Measurements from ENCODE around the gene SOCS1. TPM values are rescaled to one million over a fixed set of nuclear protein-coding genes. Genes with fewer than 3 reads are reported as not detected.
"Not testable (repeated sequence)": the region's sequence is repeated elsewhere in the genome, so short reads cannot be mapped to it uniquely, and the experiment has no call there.

The SOCS1 gene, protein sequence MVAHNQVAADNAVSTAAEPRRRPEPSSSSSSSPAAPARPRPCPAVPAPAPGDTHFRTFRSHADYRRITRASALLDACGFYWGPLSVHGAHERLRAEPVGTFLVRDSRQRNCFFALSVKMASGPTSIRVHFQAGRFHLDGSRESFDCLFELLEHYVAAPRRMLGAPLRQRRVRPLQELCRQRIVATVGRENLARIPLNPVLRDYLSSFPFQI
- total RNA-seq (2014; rRNA removed; shearing (Covaris generic)): 16.3 and 16.4 TPM in 2 replicates

- Histone ChIP-seq H3K27me3 (ENCODE audit: control insufficient read depth, insufficient read depth, low read length) (no peaks in the 10 kb centered on the region), H3K36me3 (replicated peaks; ENCODE audit: control insufficient read depth, insufficient read depth, low read length) (peaks cover 15% of the 10 kb centered on the region), H3K4me3 (ENCODE audit: insufficient read depth, low read depth, low read length) (peak within 1 kb of the TSS; percentile 87)
- peak; percentile 98 for DNase-seq
Observed at GRCh38 chr16:11255737-11256660, at the start of gene SOCS1. Gene SOCS1 (minus strand): TSS chr16:11256204. CDS start chr16:11255478, 726 bp downstream.

GRCh38 chr16:11303405-11304138, 47.6 kb upstream of the SOCS1 start:
- no peaks in the 10 kb centered on the region for H3K36me3 ChIP-seq (replicated peaks; ENCODE audit: control insufficient read depth, insufficient read depth, low read length)
- no peak for DNase-seq
- no peak overlapping the region for H3K4me3 ChIP-seq (ENCODE audit: insufficient read depth, low read depth, low read length)
- no peaks in the 10 kb centered on the region for H3K27me3 ChIP-seq (ENCODE audit: control insufficient read depth, insufficient read depth, low read length)

DNA sequence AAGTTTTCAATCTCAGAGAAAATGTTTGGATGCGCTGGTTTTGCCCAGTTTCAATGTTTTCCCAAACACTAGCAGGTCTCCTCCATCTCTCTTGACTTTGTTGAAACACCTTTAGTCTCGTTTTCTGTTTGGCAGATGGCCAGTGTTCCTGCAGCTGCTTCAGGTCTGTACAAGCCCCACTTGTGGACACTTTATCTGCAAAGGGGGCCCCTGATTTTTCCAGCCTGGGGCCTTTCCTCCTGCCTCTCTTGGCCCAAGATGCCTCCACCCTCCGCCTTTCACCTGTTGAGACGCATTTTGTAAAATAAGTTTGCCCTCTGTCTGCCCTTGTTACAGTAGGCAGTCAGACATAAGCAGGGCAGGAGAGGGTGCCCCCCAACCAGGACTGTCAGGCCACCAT, 47.0 kb upstream of the SOCS1 start:
- H3K4me3 ChIP-seq (ENCODE audit: insufficient read depth, low read depth, low read length): no peak overlapping the region

DNA sequence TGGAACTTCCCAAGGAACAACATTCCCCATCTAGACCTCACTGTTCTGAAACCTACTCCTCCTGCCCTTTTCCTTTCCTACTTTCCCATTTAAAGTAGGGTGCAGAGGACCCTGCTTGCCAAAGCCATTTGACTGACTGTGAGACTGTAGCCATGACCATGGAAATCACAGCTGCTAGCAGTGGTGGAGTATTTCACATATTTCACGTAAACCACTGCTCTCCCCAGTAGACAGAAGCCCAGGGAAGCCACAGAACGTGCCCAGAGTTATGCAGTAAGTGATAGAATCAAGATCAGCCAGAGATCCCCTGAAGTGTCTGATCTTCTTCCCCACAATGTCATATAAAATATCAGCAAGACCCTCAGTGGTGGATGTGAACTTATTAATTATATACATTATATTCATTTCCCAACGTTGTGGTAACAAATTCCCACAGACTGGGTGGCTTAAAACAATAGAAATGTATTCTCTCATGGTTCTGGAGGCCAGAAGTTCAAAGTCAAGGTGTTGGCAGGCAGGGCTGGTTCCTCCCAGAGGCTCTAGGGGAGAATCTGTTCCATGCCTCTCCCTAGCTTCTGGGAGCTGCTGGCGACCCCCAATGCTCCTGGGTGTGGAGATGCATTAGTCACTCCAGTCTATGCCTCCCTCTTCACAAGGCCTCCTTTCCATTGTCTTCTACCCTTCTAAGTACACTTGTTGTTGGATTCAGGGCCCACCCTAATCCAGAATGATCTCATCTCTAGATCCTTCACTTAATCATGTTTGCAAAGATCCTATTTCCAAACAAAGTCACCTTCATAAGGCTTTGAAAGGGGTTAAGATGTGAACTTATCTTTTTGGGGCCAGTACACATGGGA, 45.9 kb upstream of the SOCS1 start:
- Histone ChIP-seq H3K36me3 (replicated peaks; ENCODE audit: control insufficient read depth, insufficient read depth, low read length) (no peaks in the 10 kb centered on the region), H3K27me3 (ENCODE audit: control insufficient read depth, insufficient read depth, low read length) (no peaks in the 10 kb centered on the region), H3K4me3 (ENCODE audit: insufficient read depth, low read depth, low read length) (no peak overlapping the region)
- DNase-seq: no peak

More for the DNA sequence above, 47.0 kb upstream of the SOCS1 start:
- Histone ChIP-seq H3K27me3 (ENCODE audit: control insufficient read depth, insufficient read depth, low read length) (no peaks in the 10 kb centered on the region), H3K36me3 (replicated peaks; ENCODE audit: control insufficient read depth, insufficient read depth, low read length) (no peaks in the 10 kb centered on the region)
- DNase-seq: no peak

DNA sequence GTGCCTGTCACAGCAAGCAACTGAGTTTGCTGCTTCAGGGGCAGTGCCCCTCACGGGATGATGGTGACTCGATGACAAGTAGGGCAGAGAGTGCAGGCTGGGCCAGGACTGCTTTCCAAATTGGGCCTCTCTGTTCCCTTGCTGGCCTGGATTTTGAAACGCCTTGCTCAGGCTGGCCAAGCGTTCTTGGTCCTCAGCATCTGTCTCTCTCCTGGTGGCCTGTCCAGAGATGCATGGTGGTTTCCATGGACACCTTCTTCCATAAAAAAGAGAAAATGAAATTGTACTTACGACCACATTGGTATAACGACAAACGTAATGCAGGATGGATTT, 44.5 kb upstream of the SOCS1 start:
- no peaks in the 10 kb centered on the region for H3K36me3 ChIP-seq (replicated peaks; ENCODE audit: control insufficient read depth, insufficient read depth, low read length)
- H3K4me3 ChIP-seq (ENCODE audit: insufficient read depth, low read depth, low read length): no peak overlapping the region
- H3K27me3 ChIP-seq (ENCODE audit: control insufficient read depth, insufficient read depth, low read length): no peaks in the 10 kb centered on the region
- DNase-seq: no peak

DNA sequence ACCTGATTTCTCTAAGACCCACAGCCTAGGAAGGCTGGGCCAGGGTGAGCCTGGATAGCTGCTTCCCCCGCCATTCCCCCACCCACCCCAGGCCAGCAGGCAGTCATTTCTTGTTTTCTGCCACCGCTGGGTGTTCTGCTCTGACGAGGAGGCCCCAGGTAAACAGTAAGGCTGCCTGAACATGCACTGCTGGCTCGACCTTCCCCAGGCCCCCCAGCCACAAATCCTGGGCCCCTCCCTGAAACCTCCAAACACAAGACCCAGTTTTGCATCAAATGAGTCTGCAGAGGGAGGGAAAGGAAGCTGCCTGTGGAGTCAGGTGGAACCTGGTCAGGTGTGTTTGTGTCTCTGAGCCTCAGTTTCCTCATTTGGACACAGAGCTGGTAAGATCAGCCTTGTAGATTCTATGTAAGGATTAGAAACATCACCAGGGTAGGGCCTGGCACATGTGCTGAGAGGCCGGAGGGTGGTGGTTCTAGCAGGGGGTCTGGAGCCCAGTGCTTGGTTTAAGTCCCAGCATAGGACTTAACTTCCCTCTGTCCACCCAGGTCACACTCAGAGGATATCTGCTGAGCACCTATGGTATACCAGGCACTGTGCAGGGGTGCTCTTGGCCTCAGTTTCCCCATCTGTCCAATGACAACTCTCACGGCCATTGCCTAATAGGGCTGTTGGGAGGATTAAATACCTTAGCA, 44.0 kb upstream of the SOCS1 start:
- DNase-seq: no peak
- Histone ChIP-seq H3K36me3 (replicated peaks; ENCODE audit: control insufficient read depth, insufficient read depth, low read length) (no peaks in the 10 kb centered on the region), H3K4me3 (ENCODE audit: insufficient read depth, low read depth, low read length) (no peak overlapping the region), H3K27me3 (ENCODE audit: control insufficient read depth, insufficient read depth, low read length) (no peaks in the 10 kb centered on the region)

GRCh38 chr16:11298950-11299547, 43.0 kb upstream of the SOCS1 start:
- not testable (repeated sequence) for H3K36me3 ChIP-seq (replicated peaks; ENCODE audit: control insufficient read depth, insufficient read depth, low read length); H3K27me3 ChIP-seq (ENCODE audit: control insufficient read depth, insufficient read depth, low read length); DNase-seq; H3K4me3 ChIP-seq (ENCODE audit: insufficient read depth, low read depth, low read length)

GRCh38 chr16:11298143-11298900, 42.3 kb upstream of the SOCS1 start:
- DNase-seq: no peak
- Histone ChIP-seq H3K4me3 (ENCODE audit: insufficient read depth, low read depth, low read length) (no peak overlapping the region), H3K36me3 (replicated peaks; ENCODE audit: control insufficient read depth, insufficient read depth, low read length) (no peaks in the 10 kb centered on the region), H3K27me3 (ENCODE audit: control insufficient read depth, insufficient read depth, low read length) (no peaks in the 10 kb centered on the region)

DNA sequence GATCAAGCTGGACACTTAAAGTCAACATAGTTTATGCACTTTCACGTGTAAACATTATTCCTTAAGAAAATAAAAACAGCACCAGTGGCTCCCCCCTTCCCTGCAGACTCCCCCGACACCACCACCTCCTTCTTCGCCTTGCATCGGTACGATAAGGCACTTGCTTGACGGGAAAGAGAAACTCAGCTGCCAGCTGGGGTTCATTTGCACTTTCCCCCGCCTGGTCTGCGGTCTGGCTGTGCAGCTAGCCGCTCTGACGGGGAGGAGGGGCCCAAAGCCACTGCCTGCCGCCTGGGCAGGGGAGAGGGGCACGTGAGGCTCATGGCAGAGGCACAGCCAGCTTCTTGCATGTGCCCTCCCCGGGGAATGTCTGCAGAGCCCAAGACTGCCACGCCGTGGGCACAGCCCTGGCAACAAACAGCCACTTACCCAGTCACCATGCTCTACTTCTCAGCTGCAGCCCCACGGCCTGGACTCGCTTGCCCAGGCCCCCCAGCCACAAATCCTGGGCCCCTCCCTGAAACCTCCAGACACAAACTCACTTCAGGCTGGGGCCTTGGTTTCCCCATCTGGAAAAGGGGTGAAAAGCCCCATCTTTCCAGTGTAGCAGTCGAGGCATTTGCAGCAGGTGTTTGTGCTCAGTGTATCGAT, 41.6 kb upstream of the SOCS1 start:
- H3K36me3 ChIP-seq (replicated peaks; ENCODE audit: control insufficient read depth, insufficient read depth, low read length): no peaks in the 10 kb centered on the region
- peak; percentile 85 for DNase-seq
- no peak overlapping the region for H3K4me3 ChIP-seq (ENCODE audit: insufficient read depth, low read depth, low read length)
- no peaks in the 10 kb centered on the region for H3K27me3 ChIP-seq (ENCODE audit: control insufficient read depth, insufficient read depth, low read length)

DNA sequence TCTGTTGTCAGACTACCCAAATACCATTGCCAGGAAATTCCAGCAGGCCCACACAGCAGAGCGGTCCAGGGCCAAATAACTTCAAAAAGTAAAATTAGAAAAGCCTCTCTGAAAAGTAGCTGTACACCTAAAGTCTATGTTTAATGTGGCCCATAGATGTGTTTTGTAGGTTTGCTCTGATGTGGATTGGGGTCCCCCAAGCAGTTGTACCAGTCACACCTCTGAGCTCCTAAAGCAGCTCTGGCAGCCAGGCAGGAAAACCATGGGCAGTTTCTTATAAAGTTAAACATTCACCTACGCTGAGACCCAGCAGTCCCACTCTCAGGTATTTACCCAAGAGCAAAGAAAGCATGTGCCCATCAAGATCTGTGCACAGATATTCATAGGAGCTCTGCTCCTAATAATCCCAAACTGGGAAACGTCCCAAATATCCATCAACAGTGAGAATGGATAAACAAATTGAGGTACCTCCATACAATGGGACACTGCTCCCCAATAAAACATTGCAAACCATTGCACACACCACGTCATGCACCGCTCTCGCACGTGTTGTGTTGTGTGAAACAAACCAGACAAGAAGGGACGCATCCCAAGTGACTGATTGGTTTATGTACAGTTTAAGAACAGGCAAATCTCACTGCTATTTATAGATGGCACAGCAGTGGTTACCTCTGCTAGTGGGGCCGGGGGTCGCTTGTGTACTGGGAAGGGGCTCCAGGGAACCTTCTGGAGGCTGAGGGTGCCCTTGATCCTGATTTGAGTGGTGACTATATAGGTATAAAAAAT, 40.9 kb upstream of the SOCS1 start:
- Histone ChIP-seq H3K4me3 (ENCODE audit: insufficient read depth, low read depth, low read length) (no peak overlapping the region), H3K27me3 (ENCODE audit: control insufficient read depth, insufficient read depth, low read length) (no peaks in the 10 kb centered on the region), H3K36me3 (replicated peaks; ENCODE audit: control insufficient read depth, insufficient read depth, low read length) (no peaks in the 10 kb centered on the region)
- DNase-seq: no peak

DNA sequence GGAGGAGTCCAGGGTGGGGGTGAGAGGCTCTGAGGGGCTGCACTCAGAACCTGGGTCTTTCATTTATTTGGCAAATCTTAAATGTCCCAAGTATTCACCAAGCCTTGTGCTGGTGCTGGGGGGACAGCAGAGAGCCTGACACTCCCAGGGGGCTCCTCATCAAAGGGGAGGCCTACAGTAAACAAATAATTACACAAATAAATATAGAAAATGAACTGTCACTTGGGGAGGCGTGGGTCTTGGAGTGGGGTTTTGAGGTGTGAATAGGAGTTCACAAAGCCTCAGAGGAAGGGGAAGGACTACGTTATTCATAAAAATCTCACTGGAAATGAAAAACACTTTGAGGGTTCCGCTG, 40.3 kb upstream of the SOCS1 start:
- no peaks in the 10 kb centered on the region for H3K27me3 ChIP-seq (ENCODE audit: control insufficient read depth, insufficient read depth, low read length)
- H3K36me3 ChIP-seq (replicated peaks; ENCODE audit: control insufficient read depth, insufficient read depth, low read length): no peaks in the 10 kb centered on the region
- no peak overlapping the region for H3K4me3 ChIP-seq (ENCODE audit: insufficient read depth, low read depth, low read length)
- no peak for DNase-seq

DNA sequence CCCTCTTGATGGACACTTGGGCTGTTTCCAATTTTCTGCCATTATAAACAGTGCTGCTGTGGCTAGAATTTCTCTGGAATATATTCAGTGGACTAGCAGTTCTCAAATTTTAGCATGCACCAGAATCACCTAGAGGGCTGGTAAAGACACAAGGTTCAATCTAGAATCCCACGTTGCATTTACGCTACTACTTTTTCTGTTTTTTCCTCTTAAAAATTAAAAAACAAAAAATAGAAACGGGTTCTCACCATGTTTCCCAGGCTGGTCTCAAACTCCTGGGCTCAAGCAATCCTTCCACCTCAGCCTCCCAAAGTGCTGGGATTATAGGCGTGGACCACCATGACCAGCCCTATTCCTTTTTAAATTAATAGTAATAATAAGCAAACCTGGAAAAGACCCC, 39.7 kb upstream of the SOCS1 start:
- Histone ChIP-seq H3K4me3 (ENCODE audit: insufficient read depth, low read depth, low read length) (no peak overlapping the region), H3K36me3 (replicated peaks; ENCODE audit: control insufficient read depth, insufficient read depth, low read length) (no peaks in the 10 kb centered on the region), H3K27me3 (ENCODE audit: control insufficient read depth, insufficient read depth, low read length) (no peaks in the 10 kb centered on the region)
- no peak for DNase-seq
